ENCODE measurements around the gene GEMIN7. TPM values are rescaled to one million over a fixed set of nuclear protein-coding genes. Genes with fewer than 3 reads are reported as not detected.

Gene GEMIN7
- total and polyA plus RNA-seq, 12 donors = 4.0 to 29.0 (median 16.3) TPM

GRCh38 chr19:45101806-45102205 is 22.7 kb downstream of the GEMIN7 start:
- DNase-seq = peak in 4 of 7 donors; percentile 55 to 68 (median 66)
- WGBS, 4 donors = 44 to 58% (median 46%) methylated on average over 8 of the region's 8 CpGs
- peak in 1 of 2 donors; percentile 32 for TF ChIP-seq POLR2A (IDR thresholded peaks at IDR 0.05)
- TF ChIP-seq, protein P1, sequence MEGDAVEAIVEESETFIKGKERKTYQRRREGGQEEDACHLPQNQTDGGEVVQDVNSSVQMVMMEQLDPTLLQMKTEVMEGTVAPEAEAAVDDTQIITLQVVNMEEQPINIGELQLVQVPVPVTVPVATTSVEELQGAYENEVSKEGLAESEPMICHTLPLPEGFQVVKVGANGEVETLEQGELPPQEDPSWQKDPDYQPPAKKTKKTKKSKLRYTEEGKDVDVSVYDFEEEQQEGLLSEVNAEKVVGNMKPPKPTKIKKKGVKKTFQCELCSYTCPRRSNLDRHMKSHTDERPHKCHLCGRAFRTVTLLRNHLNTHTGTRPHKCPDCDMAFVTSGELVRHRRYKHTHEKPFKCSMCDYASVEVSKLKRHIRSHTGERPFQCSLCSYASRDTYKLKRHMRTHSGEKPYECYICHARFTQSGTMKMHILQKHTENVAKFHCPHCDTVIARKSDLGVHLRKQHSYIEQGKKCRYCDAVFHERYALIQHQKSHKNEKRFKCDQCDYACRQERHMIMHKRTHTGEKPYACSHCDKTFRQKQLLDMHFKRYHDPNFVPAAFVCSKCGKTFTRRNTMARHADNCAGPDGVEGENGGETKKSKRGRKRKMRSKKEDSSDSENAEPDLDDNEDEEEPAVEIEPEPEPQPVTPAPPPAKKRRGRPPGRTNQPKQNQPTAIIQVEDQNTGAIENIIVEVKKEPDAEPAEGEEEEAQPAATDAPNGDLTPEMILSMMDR (IDR thresholded peaks at IDR 0.05) = no peak
- Histone ChIP-seq H3K4me1 (replicated peaks in 1 of 2) (peaks cover 57 to 81% of the 10 kb centered on the region in 2 donors), H3K27ac (peak overlapping the region in 4 of 5 donors; percentile 96 to 99 (median 98)), H3K9me3 (replicated peaks in 1 of 3) (no peaks in the 10 kb centered on the region), H3K27me3 (no peaks in the 10 kb centered on the region), H3K4me3 (no peak overlapping the region), H3K36me3 (replicated peaks in 1 of 2) (no peaks in the 10 kb centered on the region)
- intact Hi-C loops (cut with DNase I) = no loop called here

GRCh38 chr19:45102481-45102880 is 23.4 kb downstream of the GEMIN7 start:
- 80 to 88% (median 85%) methylated on average over 4 to 7 of the region's 7 CpGs for WGBS, 4 donors
- DNase-seq = no peak
- intact Hi-C loops (cut with DNase I) = no loop called here
- H3K4me1 ChIP-seq (replicated peaks in 1 of 2) = peaks cover 51 to 76% of the 10 kb centered on the region in 2 donors
- no peaks in the 10 kb centered on the region for H3K36me3 ChIP-seq (replicated peaks in 1 of 2)
- H3K4me3 ChIP-seq = no peak overlapping the region
- no peaks in the 10 kb centered on the region for H3K27me3 ChIP-seq
- no peaks in the 10 kb centered on the region for H3K9me3 ChIP-seq (replicated peaks in 1 of 3)
- TF ChIP-seq, protein P1 (IDR thresholded peaks at IDR 0.05) = no peak
- TF ChIP-seq POLR2A (IDR thresholded peaks at IDR 0.05) = no peak
- H3K27ac ChIP-seq = peak overlapping the region in 4 of 5 donors; percentile 38 to 99 (median 98)

- TF ChIP-seq, protein P1 (IDR thresholded peaks at IDR 0.05) = no peak
- TF ChIP-seq POLR2A (IDR thresholded peaks at IDR 0.05) = no peak
- DNase-seq = peak in 1 of 7 donors; percentile 46
- no peak overlapping the region for H3K4me3 ChIP-seq
- intact Hi-C loops (cut with DNase I) = no loop called here
- no peaks in the 10 kb centered on the region for H3K36me3 ChIP-seq (replicated peaks in 1 of 2)
- H3K27ac ChIP-seq = peak overlapping the region in 2 of 5 donors; percentile 97 to 98
- no peaks in the 10 kb centered on the region for H3K27me3 ChIP-seq
- H3K9me3 ChIP-seq (replicated peaks in 1 of 3) = no peaks in the 10 kb centered on the region
- WGBS, 4 donors = 36 to 66% (median 49%) methylated on average over 7 to 15 of the region's 15 CpGs
- H3K4me1 ChIP-seq (replicated peaks in 1 of 2) = peaks cover 44 to 76% of the 10 kb centered on the region in 2 donors
Observed at GRCh38 chr19:45103156-45103507, 24.1 kb downstream of the GEMIN7 start.

- H3K4me1 ChIP-seq (replicated peaks in 1 of 2) = peaks cover 40 to 71% of the 10 kb centered on the region in 2 donors
- no peaks in the 10 kb centered on the region for H3K9me3 ChIP-seq (replicated peaks in 1 of 3)
- peak overlapping the region in 2 of 5 donors; percentile 97 to 98 for H3K27ac ChIP-seq
- intact Hi-C loops (cut with DNase I) = no loop called here
- TF ChIP-seq POLR2A (IDR thresholded peaks at IDR 0.05) = no peak
- WGBS, 4 donors = 61 to 72% (median 68%) methylated on average over 23 to 26 of the region's 26 CpGs
- H3K27me3 ChIP-seq = no peaks in the 10 kb centered on the region
- no peaks in the 10 kb centered on the region for H3K36me3 ChIP-seq (replicated peaks in 1 of 2)
- no peak for DNase-seq
- H3K4me3 ChIP-seq = no peak overlapping the region
Observed at GRCh38 chr19:45103508-45104319, 24.7 kb downstream of the GEMIN7 start.

All from adrenal gland (tissue), 12 donors.